Activated naive CD4-positive, alpha-beta T cell treated with anti-CD3 and anti-CD28 coated beads, Interleukin-2, amount 50 U/mL, for 24 hours (primary cell): Measurements from ENCODE around the gene CCER1.

Experiments
- H3K27ac Mint-ChIP-seq: one replicate; pipeline ENCODE4 v1.8.0; 2021; ENCODE audit warnings: mild to moderate bottlenecking, mixed read lengths
- H3K27me3 Mint-ChIP-seq: one replicate; pipeline ENCODE4 v1.8.0; 2021; ENCODE audit warnings: mixed read lengths
- H3K36me3 Mint-ChIP-seq: one replicate; pipeline ENCODE4 v1.8.0; 2021; ENCODE audit warnings: mixed read lengths
- H3K4me1 Mint-ChIP-seq: one replicate; pipeline ENCODE4 v1.8.0; 2021; ENCODE audit warnings: mixed read lengths
- H3K4me3 Mint-ChIP-seq: one replicate; pipeline ENCODE4 v1.8.0; 2021; ENCODE audit warnings: mild to moderate bottlenecking, mixed read lengths
- H3K9me3 Mint-ChIP-seq: one replicate; pipeline ENCODE4 v1.8.0; 2021; ENCODE audit warnings: mixed read lengths

The CCER1 gene

GRCh38 chr12:90978117-90978770 lies 23.3 kb upstream of the CCER1 start:
- Mint-ChIP-seq H3K36me3 (no peaks in the 10 kb centered on the region), H3K27ac (no peak overlapping the region), H3K4me3 (no peak overlapping the region), H3K9me3 (no peaks in the 10 kb centered on the region), H3K4me1 (no peaks in the 10 kb centered on the region), H3K27me3 (peaks cover 2% of the 10 kb centered on the region)

GRCh38 chr12:90977224-90977623 lies 22.2 kb upstream of the CCER1 start:
- Mint-ChIP-seq H3K36me3 (no peaks in the 10 kb centered on the region), H3K4me1 (no peaks in the 10 kb centered on the region)

DNA sequence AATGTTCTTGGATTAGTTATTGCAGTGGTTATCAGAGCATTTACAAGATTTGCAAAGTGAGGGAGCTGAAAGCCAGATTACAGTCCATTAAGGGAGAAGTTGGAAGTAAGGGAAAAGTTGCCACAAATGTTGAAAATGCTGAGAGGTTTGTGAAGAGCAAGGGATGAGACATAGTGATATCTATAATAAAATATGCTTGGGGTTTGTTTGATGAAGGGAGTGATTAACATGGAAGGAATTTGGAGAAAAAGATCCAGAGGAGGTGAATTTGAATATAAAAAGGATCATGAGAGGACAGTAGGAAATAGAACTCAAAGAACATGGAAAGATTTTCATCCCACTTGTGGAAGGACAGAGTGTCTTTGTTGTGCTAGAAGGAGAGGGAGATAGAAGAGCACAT lies 19.3 kb upstream of the CCER1 start:
- Mint-ChIP-seq H3K36me3 (no peaks in the 10 kb centered on the region), H3K27me3 (peaks cover 6% of the 10 kb centered on the region), H3K27ac (no peak overlapping the region), H3K9me3 (no peaks in the 10 kb centered on the region), H3K4me3 (no peak overlapping the region), H3K4me1 (no peaks in the 10 kb centered on the region)

More at GRCh38 chr12:90977224-90977623, 22.2 kb upstream of the CCER1 start:
- H3K4me3 Mint-ChIP-seq = no peak overlapping the region
- H3K27ac Mint-ChIP-seq = no peak overlapping the region
- H3K27me3 Mint-ChIP-seq = peaks cover 4% of the 10 kb centered on the region
- no peaks in the 10 kb centered on the region for H3K9me3 Mint-ChIP-seq

- H3K4me3 Mint-ChIP-seq = no peak overlapping the region
- no peaks in the 10 kb centered on the region for H3K36me3 Mint-ChIP-seq
- no peaks in the 10 kb centered on the region for H3K9me3 Mint-ChIP-seq
- H3K4me1 Mint-ChIP-seq = no peaks in the 10 kb centered on the region
- peaks cover 8% of the 10 kb centered on the region for H3K27me3 Mint-ChIP-seq
- no peak overlapping the region for H3K27ac Mint-ChIP-seq
Measured at GRCh38 chr12:90972226-90972625, 17.2 kb upstream of the CCER1 start.

GRCh38 chr12:90970911-90971310 lies 15.9 kb upstream of the CCER1 start:
- Mint-ChIP-seq H3K9me3 (no peaks in the 10 kb centered on the region), H3K4me1 (no peaks in the 10 kb centered on the region), H3K27me3 (peaks cover 10% of the 10 kb centered on the region), H3K27ac (no peak overlapping the region), H3K4me3 (no peak overlapping the region), H3K36me3 (no peaks in the 10 kb centered on the region)

GRCh38 chr12:90970471-90970870 lies 15.5 kb upstream of the CCER1 start:
- Mint-ChIP-seq H3K9me3 (no peaks in the 10 kb centered on the region), H3K4me3 (no peak overlapping the region), H3K36me3 (no peaks in the 10 kb centered on the region), H3K27me3 (peaks cover 10% of the 10 kb centered on the region), H3K27ac (no peak overlapping the region), H3K4me1 (no peaks in the 10 kb centered on the region)

GRCh38 chr12:90969851-90970250 lies 14.9 kb upstream of the CCER1 start:
- no peaks in the 10 kb centered on the region for H3K4me1 Mint-ChIP-seq
- no peaks in the 10 kb centered on the region for H3K36me3 Mint-ChIP-seq
- H3K9me3 Mint-ChIP-seq = no peaks in the 10 kb centered on the region
- H3K4me3 Mint-ChIP-seq = no peak overlapping the region
- H3K27me3 Mint-ChIP-seq = peaks cover 10% of the 10 kb centered on the region
- no peak overlapping the region for H3K27ac Mint-ChIP-seq

DNA sequence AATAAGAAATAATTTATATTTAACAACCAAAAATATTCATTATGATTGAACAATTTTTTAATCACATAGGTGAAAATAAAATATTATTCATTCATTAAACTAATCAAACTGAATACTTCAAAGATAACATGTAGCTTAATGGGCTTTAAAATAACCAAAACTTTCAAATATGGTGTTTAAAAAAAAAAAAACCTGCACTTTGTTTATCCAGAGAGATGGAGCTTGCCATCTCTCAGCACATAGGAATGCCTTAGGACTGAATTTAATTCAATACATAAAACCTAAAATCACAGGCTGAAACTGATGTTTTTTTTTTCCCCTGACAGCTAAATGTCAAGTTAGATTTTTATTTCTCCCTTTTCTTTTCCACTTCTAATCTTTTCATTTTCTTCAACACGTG lies 14.4 kb upstream of the CCER1 start:
- H3K4me3 Mint-ChIP-seq = no peak overlapping the region

DNA sequence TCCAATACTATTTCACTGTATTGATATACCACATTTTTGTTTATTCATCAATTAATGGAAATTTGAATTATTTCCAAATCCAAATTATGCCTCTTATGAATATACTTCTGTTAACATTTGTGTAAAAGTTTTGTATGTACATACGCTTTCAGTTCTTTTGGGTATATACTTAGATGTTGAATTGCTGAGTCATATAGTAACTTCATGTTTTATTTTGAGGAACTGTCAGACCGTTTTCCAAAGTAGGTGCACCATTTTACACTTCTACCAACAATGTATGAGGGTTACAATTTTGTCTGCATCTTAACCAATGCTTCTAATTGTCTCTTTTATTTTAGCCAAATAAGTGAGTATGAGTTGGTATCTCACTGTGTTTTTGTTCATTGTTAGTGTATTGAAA lies 10.2 kb upstream of the CCER1 start:
- H3K27me3 Mint-ChIP-seq = peaks cover 9% of the 10 kb centered on the region
- no peaks in the 10 kb centered on the region for H3K9me3 Mint-ChIP-seq
- H3K4me1 Mint-ChIP-seq = no peaks in the 10 kb centered on the region
- H3K36me3 Mint-ChIP-seq = no peaks in the 10 kb centered on the region
- no peak overlapping the region for H3K4me3 Mint-ChIP-seq
- H3K27ac Mint-ChIP-seq = no peak overlapping the region

More for the DNA sequence above, 14.4 kb upstream of the CCER1 start:
- Mint-ChIP-seq H3K36me3 (no peaks in the 10 kb centered on the region), H3K9me3 (no peaks in the 10 kb centered on the region), H3K27ac (no peak overlapping the region), H3K4me1 (no peaks in the 10 kb centered on the region), H3K27me3 (peaks cover 10% of the 10 kb centered on the region)

GRCh38 chr12:90964616-90965015 lies 9.6 kb upstream of the CCER1 start:
- Mint-ChIP-seq H3K4me1 (no peaks in the 10 kb centered on the region), H3K27me3 (peaks cover 7% of the 10 kb centered on the region), H3K4me3 (no peak overlapping the region), H3K36me3 (no peaks in the 10 kb centered on the region), H3K27ac (no peak overlapping the region), H3K9me3 (no peaks in the 10 kb centered on the region)

DNA sequence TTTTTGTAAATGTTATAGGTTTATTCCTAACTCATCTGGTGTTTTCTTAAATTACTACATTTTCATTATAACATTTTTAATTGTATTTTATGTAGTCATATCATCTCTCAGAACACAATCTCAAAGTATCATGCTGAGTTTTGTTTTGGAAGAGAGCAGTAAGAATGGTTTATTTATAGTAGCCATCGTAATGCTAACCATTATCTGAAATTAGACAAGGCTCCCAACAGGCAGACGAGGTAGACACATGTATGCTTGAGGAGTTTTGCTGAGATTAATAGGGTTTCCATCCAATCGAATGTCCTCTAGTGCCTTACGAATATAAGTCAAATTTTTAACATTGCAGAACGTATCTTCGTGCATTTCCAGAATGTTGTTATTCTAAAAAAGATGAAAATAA lies 9.0 kb upstream of the CCER1 start:
- Mint-ChIP-seq H3K4me3 (no peak overlapping the region), H3K4me1 (no peaks in the 10 kb centered on the region), H3K9me3 (no peaks in the 10 kb centered on the region), H3K27ac (no peak overlapping the region), H3K27me3 (peaks cover 6% of the 10 kb centered on the region), H3K36me3 (no peaks in the 10 kb centered on the region)

DNA sequence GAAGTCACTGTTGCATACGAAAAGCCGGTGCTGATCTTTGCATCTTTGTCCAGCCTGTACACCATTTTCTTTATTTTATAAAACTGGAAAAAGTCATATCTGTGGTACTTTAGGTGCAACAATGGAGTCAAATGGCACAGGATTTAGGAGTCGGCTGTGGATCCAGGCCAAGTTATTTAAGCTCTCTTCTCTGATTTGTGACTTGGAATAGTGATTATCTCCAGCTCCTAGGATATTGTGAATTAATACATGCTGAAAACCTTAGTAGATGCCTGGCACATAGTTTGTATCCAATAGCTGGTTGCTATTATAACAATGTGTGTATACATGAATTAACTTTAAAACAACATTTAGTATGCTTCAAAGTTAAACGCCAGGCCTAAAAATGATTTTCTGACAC lies 6.2 kb upstream of the CCER1 start:
- Mint-ChIP-seq H3K4me1 (no peaks in the 10 kb centered on the region), H3K36me3 (no peaks in the 10 kb centered on the region), H3K9me3 (no peaks in the 10 kb centered on the region), H3K4me3 (no peak overlapping the region), H3K27ac (no peak overlapping the region), H3K27me3 (peaks cover 2% of the 10 kb centered on the region)

DNA sequence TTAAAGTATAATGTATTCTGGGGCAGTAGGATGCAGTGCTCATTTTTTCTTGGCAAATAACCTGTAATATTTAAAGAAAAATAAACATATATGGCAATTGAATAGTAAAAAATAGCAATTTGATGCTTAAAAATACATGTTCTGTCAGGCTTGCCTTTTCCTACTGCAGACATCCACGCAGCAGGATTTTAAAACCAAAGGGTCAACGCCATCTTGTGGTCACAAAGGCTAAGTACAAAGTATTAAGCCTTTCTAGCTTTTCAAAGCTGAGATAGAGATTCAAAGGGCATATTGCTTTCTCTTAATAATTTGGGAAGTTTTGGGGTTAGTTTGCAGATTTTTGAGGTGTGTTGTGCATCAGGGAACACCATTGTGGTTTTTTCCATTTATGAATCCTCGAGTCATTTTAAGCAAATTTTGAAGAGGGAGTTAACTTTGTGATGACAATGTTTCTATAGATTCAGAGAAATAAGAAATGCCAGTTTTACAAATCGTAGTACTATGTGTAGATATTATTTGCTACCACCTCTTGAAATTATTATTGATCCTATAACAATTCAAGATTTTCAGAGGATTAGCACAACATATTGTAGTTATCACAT lies 4.7 kb upstream of the CCER1 start:
- Mint-ChIP-seq H3K4me1 (no peaks in the 10 kb centered on the region), H3K27me3 (peaks cover 2% of the 10 kb centered on the region), H3K36me3 (no peaks in the 10 kb centered on the region), H3K27ac (no peak overlapping the region), H3K9me3 (no peaks in the 10 kb centered on the region), H3K4me3 (no peak overlapping the region)

- Mint-ChIP-seq H3K36me3 (no peaks in the 10 kb centered on the region), H3K27me3 (peaks cover 2% of the 10 kb centered on the region), H3K27ac (no peak overlapping the region), H3K9me3 (no peaks in the 10 kb centered on the region), H3K4me1 (no peaks in the 10 kb centered on the region), H3K4me3 (no peak overlapping the region)
Measured at GRCh38 chr12:90959032-90959431, 4.1 kb upstream of the CCER1 start.

DNA sequence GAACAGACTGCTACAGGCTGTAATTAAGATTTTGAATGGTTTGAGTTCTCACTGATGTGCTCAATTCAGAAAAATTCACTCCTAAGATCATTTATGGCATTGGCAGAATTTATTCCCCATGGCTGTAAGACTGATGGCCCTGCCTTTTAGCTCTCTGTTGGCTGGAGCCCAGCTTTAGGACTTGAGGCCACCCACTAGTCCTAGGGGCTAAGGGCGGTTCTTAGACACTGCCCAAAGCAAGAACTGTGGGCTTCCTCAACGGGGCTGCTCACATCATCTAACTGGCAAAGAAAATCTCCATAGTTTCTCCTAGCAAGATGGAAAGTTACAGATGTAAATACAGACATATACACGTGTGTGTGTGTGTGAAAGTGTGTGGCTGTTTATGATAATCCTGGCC lies 3.4 kb upstream of the CCER1 start:
- H3K4me1 Mint-ChIP-seq = no peaks in the 10 kb centered on the region
- no peaks in the 10 kb centered on the region for H3K36me3 Mint-ChIP-seq
- H3K4me3 Mint-ChIP-seq = no peak overlapping the region
- H3K27ac Mint-ChIP-seq = no peak overlapping the region
- no peaks in the 10 kb centered on the region for H3K9me3 Mint-ChIP-seq
- H3K27me3 Mint-ChIP-seq = peaks cover 2% of the 10 kb centered on the region

- H3K27ac Mint-ChIP-seq = no peak overlapping the region
- H3K4me3 Mint-ChIP-seq = no peak overlapping the region
- H3K27me3 Mint-ChIP-seq = no peaks in the 10 kb centered on the region
- H3K36me3 Mint-ChIP-seq = no peaks in the 10 kb centered on the region
- H3K4me1 Mint-ChIP-seq = no peaks in the 10 kb centered on the region
- H3K9me3 Mint-ChIP-seq = no peaks in the 10 kb centered on the region
Measured at GRCh38 chr12:90954428-90954827, 548 bp downstream of the CCER1 start.

DNA sequence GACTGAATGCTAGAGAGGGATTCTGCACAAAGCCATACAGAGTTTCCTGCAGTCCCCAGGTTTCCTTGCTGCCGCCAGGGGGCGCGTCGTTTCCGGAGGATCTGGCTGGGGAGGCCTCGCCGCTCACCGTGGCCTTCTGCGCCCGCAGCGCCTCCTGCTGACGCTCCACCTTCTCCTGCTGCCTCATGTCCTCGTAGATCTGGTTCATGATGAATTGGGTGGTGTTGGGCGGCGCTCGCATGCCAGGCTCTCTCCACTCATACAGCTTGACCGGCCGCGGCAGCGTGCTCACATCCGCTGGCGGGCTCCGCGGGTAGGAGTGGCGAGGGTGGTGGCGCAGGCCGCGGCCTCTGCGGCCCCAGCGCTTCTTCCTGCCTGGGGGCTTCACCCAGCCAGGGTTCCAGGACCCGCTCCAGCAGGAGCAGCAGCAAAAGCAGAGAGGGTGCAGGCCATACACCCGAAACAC lies 987 bp downstream of the CCER1 start:
- no peaks in the 10 kb centered on the region for H3K9me3 Mint-ChIP-seq
- H3K27me3 Mint-ChIP-seq = no peaks in the 10 kb centered on the region
- H3K36me3 Mint-ChIP-seq = no peaks in the 10 kb centered on the region
- no peaks in the 10 kb centered on the region for H3K4me1 Mint-ChIP-seq
- no peak overlapping the region for H3K27ac Mint-ChIP-seq
- no peak overlapping the region for H3K4me3 Mint-ChIP-seq
